Transverse colon (tissue), 4 donors: ENCODE data around the gene ABCG1.

ENCODE experiments used
- EP300 ChIP-seq: sonication (generic); formaldehyde crosslinking; IDR thresholded peaks from one replicate; pipeline ENCODE4 v1.6.1; 2017; ENCODE audit warnings: antibody characterized with exemption, low read depth
- POLR2AphosphoS5 ChIP-seq, 3 donors: sonication (generic); formaldehyde crosslinking; IDR thresholded peaks; one replicate each; pipeline ENCODE4 v1.6.1; 2016; ENCODE audit warnings: antibody characterized with exemption in 3 of 3
- TF ChIP-seq, protein P1 (sequence below), 5 experiments: fragments of 200-600 bp in 3 of 5; fragments of 450-650 bp in 2 of 5; sonication (generic) in 3 of 5; IDR thresholded peaks; 1 replicate in 2 of 5; 2 replicates in 3 of 5; pipeline ENCODE4 v1.5.1; 2016 to 2017; ENCODE audit warnings: antibody characterized with exemption in 5 of 5, inconsistent platforms in 3 of 5, mild to moderate bottlenecking in 2 of 5, moderate library complexity in 1 of 5

DNA sequence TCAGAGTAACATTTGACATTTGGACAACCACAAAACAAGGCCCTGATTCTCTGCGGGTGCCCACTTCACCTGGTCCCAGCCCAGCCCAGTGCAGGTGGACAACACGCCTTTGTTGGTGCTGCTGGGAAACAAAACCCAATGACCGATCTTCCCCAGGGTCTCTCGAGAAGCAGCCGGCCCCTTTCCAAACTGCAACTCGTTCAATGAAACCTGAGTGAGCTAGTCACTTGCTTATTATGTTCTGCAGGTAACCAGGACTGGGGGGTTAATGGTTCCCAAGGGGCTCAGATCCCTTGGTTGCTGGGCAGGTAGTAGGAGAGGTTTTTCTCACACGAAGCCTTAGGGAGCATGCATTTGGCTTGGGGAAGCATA, 42.9 kb downstream of the ABCG1 start:
- TF ChIP-seq, protein P1, sequence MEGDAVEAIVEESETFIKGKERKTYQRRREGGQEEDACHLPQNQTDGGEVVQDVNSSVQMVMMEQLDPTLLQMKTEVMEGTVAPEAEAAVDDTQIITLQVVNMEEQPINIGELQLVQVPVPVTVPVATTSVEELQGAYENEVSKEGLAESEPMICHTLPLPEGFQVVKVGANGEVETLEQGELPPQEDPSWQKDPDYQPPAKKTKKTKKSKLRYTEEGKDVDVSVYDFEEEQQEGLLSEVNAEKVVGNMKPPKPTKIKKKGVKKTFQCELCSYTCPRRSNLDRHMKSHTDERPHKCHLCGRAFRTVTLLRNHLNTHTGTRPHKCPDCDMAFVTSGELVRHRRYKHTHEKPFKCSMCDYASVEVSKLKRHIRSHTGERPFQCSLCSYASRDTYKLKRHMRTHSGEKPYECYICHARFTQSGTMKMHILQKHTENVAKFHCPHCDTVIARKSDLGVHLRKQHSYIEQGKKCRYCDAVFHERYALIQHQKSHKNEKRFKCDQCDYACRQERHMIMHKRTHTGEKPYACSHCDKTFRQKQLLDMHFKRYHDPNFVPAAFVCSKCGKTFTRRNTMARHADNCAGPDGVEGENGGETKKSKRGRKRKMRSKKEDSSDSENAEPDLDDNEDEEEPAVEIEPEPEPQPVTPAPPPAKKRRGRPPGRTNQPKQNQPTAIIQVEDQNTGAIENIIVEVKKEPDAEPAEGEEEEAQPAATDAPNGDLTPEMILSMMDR (IDR thresholded peaks at IDR 0.05) = no peak
- no peak for TF ChIP-seq POLR2AphosphoS5 (IDR thresholded peaks at IDR 0.05)
- no peak for TF ChIP-seq EP300
